Endothelial cell of umbilical vein (primary cell): Measurements from ENCODE around the gene DHRS4.
"Not testable (repeated sequence)": the region's sequence is repeated elsewhere in the genome, so short reads cannot be mapped to it uniquely, and the experiment has no call there.

ENCODE experiments used
- CTCF ChIP-seq, 2 donors: IDR thresholded peaks; 1 replicate in 1 of 2; 2 replicates in 1 of 2; pipeline ENCODE4 v1.5.1; 2011; ENCODE audit warnings: low read length in 2 of 2, mild to moderate bottlenecking in 2 of 2, moderate library complexity in 2 of 2, control low read depth in 1 of 2, inconsistent platforms in 1 of 2, low read depth in 1 of 2; ENCODE audit not compliant: insufficient read depth in 1 of 2; ENCODE audit errors: extremely low read depth in 1 of 2
- FOS ChIP-seq: IDR thresholded peaks from 2 replicates; pipeline ENCODE4 v1.6.1; 2011; ENCODE audit warnings: mild to moderate bottlenecking, low read length, moderate library complexity, borderline replicate concordance; ENCODE audit not compliant: insufficient read depth

GRCh38 chr14:24006471-24006816, 52.9 kb downstream of the DHRS4 start:
- not testable (repeated sequence) for TF ChIP-seq CTCF (IDR thresholded peaks at IDR 0.05; ENCODE audit: extremely low read depth in 1 of 2, insufficient read depth in 1 of 2, low read depth in 1 of 2, low read length in 2 of 2); FOS
